ENCODE data around the gene PCBP3. TPM values are rescaled to one million over a fixed set of nuclear protein-coding genes. Genes with fewer than 3 reads are reported as not detected.

The PCBP3 gene
- polyA plus RNA-seq, 1 donor (not counting 4 experiments of a cell fraction or from before 2014, with no cell fraction given) = 0.25 TPM

DNA sequence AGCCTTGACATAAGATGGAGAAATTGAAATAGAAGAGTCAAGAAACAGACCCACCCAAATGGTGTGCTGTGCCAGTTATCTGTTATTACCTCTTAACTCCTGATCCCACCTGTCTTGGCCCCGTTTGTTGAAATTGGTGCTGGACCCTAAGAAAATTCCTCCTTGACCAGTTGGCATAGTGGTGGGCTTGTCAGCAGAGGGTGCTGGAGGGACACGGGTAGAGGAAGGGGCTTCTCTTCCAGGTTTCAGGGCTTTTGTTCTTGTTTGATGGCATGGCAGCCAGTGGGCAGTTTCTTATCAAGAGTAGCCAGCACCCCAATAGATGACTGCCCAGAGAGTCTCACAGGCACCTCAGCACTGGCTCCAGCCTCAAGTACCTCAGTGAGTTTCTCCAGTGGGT is 51.6 kb downstream of the PCBP3 start:
- no peak for DNase-seq (ENCODE audit: low read depth, low spot score)
- TF ChIP-seq, protein P1, sequence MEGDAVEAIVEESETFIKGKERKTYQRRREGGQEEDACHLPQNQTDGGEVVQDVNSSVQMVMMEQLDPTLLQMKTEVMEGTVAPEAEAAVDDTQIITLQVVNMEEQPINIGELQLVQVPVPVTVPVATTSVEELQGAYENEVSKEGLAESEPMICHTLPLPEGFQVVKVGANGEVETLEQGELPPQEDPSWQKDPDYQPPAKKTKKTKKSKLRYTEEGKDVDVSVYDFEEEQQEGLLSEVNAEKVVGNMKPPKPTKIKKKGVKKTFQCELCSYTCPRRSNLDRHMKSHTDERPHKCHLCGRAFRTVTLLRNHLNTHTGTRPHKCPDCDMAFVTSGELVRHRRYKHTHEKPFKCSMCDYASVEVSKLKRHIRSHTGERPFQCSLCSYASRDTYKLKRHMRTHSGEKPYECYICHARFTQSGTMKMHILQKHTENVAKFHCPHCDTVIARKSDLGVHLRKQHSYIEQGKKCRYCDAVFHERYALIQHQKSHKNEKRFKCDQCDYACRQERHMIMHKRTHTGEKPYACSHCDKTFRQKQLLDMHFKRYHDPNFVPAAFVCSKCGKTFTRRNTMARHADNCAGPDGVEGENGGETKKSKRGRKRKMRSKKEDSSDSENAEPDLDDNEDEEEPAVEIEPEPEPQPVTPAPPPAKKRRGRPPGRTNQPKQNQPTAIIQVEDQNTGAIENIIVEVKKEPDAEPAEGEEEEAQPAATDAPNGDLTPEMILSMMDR (optimal IDR thresholded peaks at IDR 0.05 in 1 of 3, IDR thresholded peaks at IDR 0.05 in 1 of 3, conservative IDR thresholded peaks at IDR 0.05 in 1 of 3; ENCODE audit: extremely low read depth in 1 of 3, insufficient read depth in 2 of 3, low read length in 3 of 3) = peak in 1 of 3 experiments; percentile 11
- TF ChIP-seq EZH2 (IDR thresholded peaks at IDR 0.05; ENCODE audit: low read length) = no peak
- no peaks in the 10 kb centered on the region for H3K9me1 ChIP-seq (ENCODE audit: control insufficient read depth, extremely low read depth, insufficient read depth, low read length)
- H4K20me1 ChIP-seq (ENCODE audit: control insufficient read depth, extremely low read depth, insufficient read depth, low read length) = no peaks in the 10 kb centered on the region
- H3K27ac ChIP-seq (ENCODE audit: control insufficient read depth, insufficient read depth, low read length) = no peak overlapping the region
- H3K9me3 ChIP-seq (ENCODE audit: control insufficient read depth, low read depth, low read length) = no peaks in the 10 kb centered on the region
- H3K4me1 ChIP-seq (ENCODE audit: control insufficient read depth, extremely low read depth, insufficient read depth, low read length) = peaks cover 7% of the 10 kb centered on the region
- H3K27me3 ChIP-seq (ENCODE audit: control insufficient read depth, extremely low read depth, insufficient read depth, low read length) = no peaks in the 10 kb centered on the region
- H3K4me3 ChIP-seq (ENCODE audit: control insufficient read depth in 2 of 3, extremely low read depth in 1 of 3, insufficient read depth in 2 of 3, low read depth in 1 of 3, low read length in 3 of 3) = no peak overlapping the region
- H3K36me3 ChIP-seq (ENCODE audit: control insufficient read depth in 2 of 2, extremely low read depth in 1 of 2, insufficient read depth in 2 of 2, low read length in 2 of 2) = no peaks in the 10 kb centered on the region
- no peaks in the 10 kb centered on the region for H3K79me2 ChIP-seq (ENCODE audit: control insufficient read depth, insufficient read depth, low read length)
- no peak overlapping the region for H2AFZ ChIP-seq (ENCODE audit: control insufficient read depth, low read length)
- dilution Hi-C loops (cut with MboI; ENCODE audit: extremely low pct_ligation_motif_present, low sequenced_read_pairs) = no loop called here
- FAIRE-seq = no peak
- no peak overlapping the region for H3K9ac ChIP-seq (ENCODE audit: control insufficient read depth, extremely low read depth, insufficient read depth, low read length)
- no peak overlapping the region for H3K4me2 ChIP-seq (ENCODE audit: control insufficient read depth, extremely low read depth, insufficient read depth, low read depth, low read length)

DNA sequence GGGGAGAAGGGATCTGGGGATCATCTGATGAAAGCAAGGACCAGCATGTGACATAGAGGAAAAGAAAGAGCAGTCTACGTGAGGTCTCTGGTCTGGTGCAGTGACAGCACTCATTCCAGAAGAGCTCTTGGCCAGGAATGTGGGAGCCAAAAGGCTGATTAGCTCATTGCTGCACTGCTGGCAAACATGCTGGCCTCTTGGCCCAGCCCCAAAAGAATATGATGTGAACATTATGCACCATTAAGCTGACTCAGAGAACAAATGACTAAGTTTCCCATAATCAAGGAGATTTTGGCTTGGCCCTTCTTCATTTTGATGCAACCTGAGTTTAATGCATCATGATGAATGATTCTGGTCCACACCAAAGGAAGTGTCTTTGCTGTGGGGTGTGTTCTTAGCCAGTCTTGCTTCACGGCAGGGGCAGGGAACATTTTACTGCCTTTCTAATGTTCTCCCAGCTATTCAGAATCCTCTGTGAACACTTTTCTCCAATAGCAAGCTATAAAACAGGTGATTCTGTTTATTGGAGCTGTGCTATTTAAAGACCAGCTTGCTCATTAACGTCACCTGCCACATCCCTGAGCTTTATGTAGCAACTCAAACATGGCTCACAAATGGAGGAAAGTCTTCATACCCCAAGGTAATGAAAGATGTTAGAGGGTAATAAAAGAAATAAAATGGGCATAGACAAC is 55.1 kb downstream of the PCBP3 start:
- no peak for TF ChIP-seq EZH2 (IDR thresholded peaks at IDR 0.05; ENCODE audit: low read length)
- TF ChIP-seq, protein P1 (optimal IDR thresholded peaks at IDR 0.05 in 1 of 3, IDR thresholded peaks at IDR 0.05 in 1 of 3, conservative IDR thresholded peaks at IDR 0.05 in 1 of 3; ENCODE audit: extremely low read depth in 1 of 3, insufficient read depth in 2 of 3, low read length in 3 of 3) = no peak
- Histone ChIP-seq H3K4me2 (ENCODE audit: control insufficient read depth, extremely low read depth, insufficient read depth, low read depth, low read length) (no peak overlapping the region), H3K79me2 (ENCODE audit: control insufficient read depth, insufficient read depth, low read length) (no peaks in the 10 kb centered on the region), H4K20me1 (ENCODE audit: control insufficient read depth, extremely low read depth, insufficient read depth, low read length) (no peaks in the 10 kb centered on the region), H3K4me3 (ENCODE audit: control insufficient read depth in 2 of 3, extremely low read depth in 1 of 3, insufficient read depth in 2 of 3, low read depth in 1 of 3, low read length in 3 of 3) (no peak overlapping the region), H3K27ac (ENCODE audit: control insufficient read depth, insufficient read depth, low read length) (no peak overlapping the region), H3K9me1 (ENCODE audit: control insufficient read depth, extremely low read depth, insufficient read depth, low read length) (no peaks in the 10 kb centered on the region), H3K9me3 (ENCODE audit: control insufficient read depth, low read depth, low read length) (no peaks in the 10 kb centered on the region), H3K36me3 (ENCODE audit: control insufficient read depth in 2 of 2, extremely low read depth in 1 of 2, insufficient read depth in 2 of 2, low read length in 2 of 2) (no peaks in the 10 kb centered on the region), H3K9ac (ENCODE audit: control insufficient read depth, extremely low read depth, insufficient read depth, low read length) (no peak overlapping the region), H3K27me3 (ENCODE audit: control insufficient read depth, extremely low read depth, insufficient read depth, low read length) (no peaks in the 10 kb centered on the region), H3K4me1 (ENCODE audit: control insufficient read depth, extremely low read depth, insufficient read depth, low read length) (peaks cover 7% of the 10 kb centered on the region), H2AFZ (ENCODE audit: control insufficient read depth, low read length) (no peak overlapping the region)
- FAIRE-seq (peak; percentile 79), DNase-seq (ENCODE audit: low read depth, low spot score) (peak; percentile 52)
- dilution Hi-C loops (cut with MboI; ENCODE audit: extremely low pct_ligation_motif_present, low sequenced_read_pairs) = no loop called here
